ENCODE data around the gene MCF2L.

Gene MCF2L

DNA sequence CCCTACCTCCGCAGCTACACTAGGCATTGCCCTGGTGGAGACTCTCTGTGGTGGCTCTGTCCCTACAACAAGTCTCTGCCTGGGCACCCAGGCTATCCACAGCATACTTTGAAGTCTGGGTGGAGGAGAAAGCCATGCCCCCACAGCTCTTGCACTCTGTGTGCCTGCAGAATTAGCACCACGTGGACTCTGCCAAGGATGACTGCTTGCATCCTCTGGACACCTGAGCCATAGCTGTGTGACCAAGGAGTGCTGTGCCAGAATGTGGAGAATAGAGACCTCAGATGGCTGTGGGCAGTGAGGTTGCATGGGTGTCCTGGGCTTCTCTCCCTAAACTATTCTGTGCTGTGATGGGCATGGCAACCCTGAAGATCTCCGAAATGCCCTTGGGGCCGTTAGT is 21.2 kb upstream of the MCF2L start:
- in situ Hi-C loops (cut with HindIII; ENCODE audit: low sequenced_read_pairs): no loop called here

DNA sequence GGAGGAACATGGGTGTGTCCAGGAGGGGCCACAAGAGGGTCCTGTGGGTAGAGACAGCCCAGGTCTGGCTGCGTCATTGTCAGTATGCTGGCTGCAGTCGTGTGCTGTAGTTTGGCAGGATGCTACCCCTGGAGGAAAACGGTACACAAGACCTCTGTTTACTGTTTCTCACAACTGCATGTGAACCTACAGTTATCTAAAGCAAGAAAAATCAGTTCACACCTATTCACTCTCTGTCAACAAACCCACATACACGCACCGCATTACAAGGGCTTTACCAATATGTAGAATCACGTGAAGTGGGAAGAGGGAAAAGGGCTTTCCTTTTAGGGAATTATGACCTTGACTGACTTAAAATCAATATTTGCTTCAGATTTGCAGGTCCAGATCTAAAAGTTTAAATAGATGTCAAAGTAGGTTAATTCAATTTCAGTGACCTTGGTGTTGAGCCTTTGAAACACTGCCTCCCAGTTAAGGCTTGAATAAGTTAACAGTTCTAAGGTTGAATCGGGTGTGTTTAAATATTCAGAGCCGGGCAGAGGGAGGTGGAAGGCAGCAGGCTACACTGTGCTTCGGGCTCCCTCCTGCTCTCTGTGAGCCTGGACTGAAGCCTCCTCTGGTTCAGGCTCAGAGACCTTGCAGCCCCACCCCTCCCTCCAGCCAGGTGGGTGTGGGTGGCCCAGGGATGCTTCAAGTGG is 17.2 kb upstream of the MCF2L start:
- in situ Hi-C loops (cut with HindIII; ENCODE audit: low sequenced_read_pairs): no loop called here

GRCh38 chr13:112952759-112953551 is 16.1 kb upstream of the MCF2L start:
- in situ Hi-C loops (cut with HindIII; ENCODE audit: low sequenced_read_pairs): no loop called here

DNA sequence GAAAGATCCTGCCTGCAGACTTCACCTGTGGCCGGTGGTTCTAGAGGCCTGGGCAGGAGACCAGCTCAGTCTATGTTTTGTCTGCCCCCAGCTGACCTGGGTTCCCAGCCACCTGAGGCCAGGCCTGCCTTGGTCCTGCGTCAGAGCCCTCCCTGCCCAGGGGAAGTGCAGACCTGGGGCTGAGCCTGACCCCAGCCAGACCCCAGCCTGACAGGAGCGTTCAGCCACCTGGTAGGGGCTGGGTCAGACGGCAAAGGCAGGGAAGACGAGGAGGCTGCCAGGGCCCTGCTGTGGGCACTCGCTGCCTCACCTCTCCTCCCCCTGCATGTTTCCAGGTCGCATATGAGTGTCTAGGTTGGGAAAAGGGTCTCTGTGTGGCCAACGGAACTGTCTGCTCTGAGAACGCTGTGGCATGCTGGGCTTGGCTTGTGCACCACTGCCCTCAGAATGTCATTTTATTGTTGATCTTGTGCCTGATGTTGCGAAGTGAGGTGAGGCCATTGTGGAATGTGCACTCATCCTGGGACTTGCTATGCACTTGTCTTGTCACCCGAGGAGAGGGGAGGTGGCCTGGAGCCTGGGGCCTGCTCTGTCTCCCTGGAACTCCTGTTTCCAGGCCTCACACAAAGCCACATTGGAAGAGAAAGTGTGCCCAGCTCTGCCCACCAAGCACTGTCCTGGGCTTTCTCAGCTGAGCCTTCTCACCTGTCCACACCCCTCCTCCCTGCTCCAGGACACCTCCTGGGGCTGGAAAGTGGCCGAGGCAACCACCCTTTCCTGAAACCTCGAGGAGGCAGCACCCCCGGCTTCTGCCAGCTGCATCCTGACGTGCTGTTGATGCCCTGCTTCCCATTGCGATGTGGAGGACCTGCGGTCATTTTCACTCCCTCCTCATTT is 15.2 kb upstream of the MCF2L start:
- in situ Hi-C loops (cut with HindIII; ENCODE audit: low sequenced_read_pairs): no loop called here

- in situ Hi-C loops (cut with HindIII; ENCODE audit: low sequenced_read_pairs): no loop called here
Observed at GRCh38 chr13:112954488-112955270, 14.3 kb upstream of the MCF2L start.

DNA sequence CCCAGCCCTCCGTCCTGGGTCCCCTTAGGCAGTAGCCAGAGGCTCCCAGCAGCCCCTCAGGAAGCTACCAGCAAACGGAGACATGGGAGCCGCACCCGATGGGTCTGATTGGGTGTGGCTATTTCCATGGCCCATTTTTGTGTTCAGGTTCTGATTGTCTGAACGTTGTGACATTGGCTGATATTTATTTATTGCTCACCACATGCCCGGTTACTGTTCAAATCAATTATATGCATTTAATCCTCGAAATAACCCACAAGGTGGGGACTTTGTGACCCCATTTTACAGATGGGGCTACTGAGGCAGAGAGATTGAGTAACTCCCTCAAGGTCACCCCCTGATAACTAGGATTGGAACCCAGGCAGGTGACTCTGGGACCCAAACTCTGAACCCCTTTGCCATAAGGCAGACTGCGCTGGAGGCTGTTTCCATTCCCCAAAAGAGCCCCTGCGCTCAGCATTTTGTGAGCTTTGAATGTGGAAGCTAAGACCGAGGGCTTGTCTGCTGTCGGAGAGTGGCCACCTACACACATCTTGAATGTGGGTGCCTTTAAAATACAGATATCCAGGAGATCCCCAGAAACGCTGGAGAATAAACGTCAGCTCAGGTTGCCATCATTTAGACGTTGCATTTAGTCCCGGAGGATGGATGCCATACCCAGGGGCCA is 13.6 kb upstream of the MCF2L start:
- in situ Hi-C loops (cut with HindIII; ENCODE audit: low sequenced_read_pairs): no loop called here

DNA sequence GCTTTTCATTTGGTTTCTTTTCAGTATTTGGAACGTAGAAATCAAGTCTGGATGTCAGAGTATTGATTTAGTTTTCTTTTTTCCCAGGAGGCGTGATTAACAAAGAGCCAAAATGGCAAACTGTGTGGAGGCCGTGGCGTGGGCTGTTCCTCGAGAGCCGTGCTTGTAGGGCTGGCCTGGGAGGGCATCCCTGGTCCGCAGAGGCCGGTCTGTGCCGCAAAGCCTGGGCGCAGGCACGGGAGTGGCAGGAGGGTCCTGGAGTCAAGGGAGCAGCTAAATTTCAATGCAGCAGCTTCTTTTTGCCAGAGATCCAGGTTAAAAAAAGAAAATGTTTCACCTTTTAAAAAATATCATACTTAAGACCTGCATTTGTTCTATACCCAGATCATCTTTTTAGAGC is 13.1 kb upstream of the MCF2L start:
- in situ Hi-C loops (cut with HindIII; ENCODE audit: low sequenced_read_pairs): no loop called here

DNA sequence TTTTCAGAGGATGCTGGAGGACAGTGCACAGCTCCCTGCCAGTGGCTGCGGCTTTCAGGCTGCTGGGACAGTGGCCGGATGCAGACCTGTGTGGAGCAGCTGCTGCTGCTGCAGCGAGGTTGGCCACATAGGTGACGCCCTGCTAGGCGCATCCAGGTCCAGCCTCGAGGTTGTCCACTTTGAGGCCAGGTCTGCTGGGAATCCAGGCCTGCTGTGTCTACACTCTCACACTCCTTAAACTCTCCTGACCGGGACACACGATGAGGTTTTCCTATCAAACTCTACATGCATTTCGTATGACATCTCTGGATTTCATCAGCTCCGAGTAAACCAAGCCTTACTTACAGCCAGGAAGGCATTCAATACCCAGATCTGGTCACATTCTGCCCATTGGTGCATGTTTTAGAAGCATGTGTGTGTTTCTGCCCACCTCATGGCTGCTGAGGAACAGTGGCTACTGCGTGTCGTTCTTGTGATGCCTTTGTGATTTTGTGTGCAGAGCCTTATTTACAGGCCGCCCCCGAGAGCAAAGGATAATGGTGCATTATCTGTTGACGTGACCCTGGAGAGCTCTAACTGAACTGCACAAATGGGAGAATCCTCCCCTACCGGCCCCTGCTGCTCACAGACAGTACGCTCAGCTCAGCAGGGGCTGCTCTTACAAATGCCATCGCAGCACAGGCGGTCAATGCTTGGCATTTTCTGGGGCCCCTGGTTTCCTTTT is 12.3 kb upstream of the MCF2L start:
- in situ Hi-C loops (cut with HindIII; ENCODE audit: low sequenced_read_pairs): no loop called here

GRCh38 chr13:112957295-112957677 is 11.7 kb upstream of the MCF2L start:
- in situ Hi-C loops (cut with HindIII; ENCODE audit: low sequenced_read_pairs): no loop called here

DNA sequence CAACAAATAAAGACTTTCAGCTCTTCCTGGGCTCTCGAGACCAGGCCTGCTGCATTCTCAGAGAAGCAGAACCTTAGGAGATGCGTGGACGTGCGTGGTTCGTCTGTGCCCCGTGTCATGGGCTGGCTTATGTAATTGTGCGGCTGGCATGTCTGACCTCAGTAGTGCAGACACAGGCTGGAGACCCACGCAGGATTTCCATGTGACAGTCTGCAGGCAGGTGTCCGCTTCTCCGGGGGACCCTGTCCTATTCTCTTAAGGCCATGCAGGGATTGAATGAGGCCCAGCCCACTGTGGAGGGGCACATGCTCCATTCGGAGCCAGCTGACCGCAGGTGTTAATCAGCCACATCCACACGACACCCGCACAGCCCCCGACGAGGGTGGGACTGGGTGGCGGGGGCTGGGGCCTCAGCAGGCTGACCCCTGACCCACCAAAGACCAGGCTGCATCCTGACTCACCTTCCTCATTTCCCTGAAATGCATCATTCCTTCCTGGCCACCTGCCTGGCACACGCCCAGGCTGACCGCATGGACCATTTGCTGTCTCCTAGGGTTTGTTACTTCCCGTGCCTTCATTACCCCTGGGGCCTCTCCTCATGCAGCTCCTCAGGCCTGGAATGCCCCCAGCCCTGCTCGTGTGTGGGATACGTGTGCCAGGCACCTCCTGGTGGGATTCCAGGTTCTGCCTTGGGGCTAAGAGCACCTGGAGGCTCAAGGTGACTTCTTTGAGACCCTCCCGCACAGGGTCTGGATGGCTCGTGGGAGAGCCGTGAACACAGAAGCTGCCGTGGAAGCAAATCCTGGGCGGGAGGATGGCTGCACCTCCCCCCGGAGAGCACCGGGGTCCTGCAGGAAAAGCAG is 10.7 kb upstream of the MCF2L start:
- in situ Hi-C loops (cut with HindIII; ENCODE audit: low sequenced_read_pairs): no loop called here

DNA sequence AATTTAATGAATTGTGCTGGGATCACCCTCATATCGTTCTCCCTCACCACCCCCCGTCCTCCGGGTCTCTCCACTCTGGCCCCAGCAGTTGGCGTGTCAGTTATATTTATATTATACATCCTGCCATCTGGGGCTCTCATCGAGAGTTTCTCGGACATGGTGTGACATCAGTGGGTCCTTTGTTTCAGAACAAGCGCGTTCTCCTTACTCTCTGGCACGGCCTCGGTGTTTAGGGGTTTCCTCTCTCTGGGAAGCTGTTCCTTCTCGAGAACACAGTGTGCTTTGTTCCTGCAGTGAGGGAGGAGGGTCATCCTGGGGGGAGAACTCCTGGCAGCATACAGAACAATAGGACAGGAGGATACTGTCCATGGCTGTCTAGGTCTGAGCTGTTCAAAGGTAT is 9.8 kb upstream of the MCF2L start:
- in situ Hi-C loops (cut with HindIII; ENCODE audit: low sequenced_read_pairs): no loop called here

GRCh38 chr13:112959701-112960542 is 9.1 kb upstream of the MCF2L start:
- in situ Hi-C loops (cut with HindIII; ENCODE audit: low sequenced_read_pairs): loop anchor here (5.0 kb wide), 1 partner anchor 62 kb away; no protein-coding TSS in a partner anchor

- in situ Hi-C loops (cut with HindIII; ENCODE audit: low sequenced_read_pairs): loop anchor here (5.0 kb wide), 1 partner anchor 62 kb away; no protein-coding TSS in a partner anchor
Observed at GRCh38 chr13:112960706-112961105, 8.3 kb upstream of the MCF2L start.

- in situ Hi-C loops (cut with HindIII; ENCODE audit: low sequenced_read_pairs): loop anchor here (5.0 kb wide), 1 partner anchor 61 kb away; no protein-coding TSS in a partner anchor
Observed at GRCh38 chr13:112961457-112962369, 7.3 kb upstream of the MCF2L start.

- in situ Hi-C loops (cut with HindIII; ENCODE audit: low sequenced_read_pairs): loop anchor here (5.0 kb wide), 1 partner anchor 60 kb away; no protein-coding TSS in a partner anchor
Observed at GRCh38 chr13:112962396-112962795, 6.6 kb upstream of the MCF2L start.

DNA sequence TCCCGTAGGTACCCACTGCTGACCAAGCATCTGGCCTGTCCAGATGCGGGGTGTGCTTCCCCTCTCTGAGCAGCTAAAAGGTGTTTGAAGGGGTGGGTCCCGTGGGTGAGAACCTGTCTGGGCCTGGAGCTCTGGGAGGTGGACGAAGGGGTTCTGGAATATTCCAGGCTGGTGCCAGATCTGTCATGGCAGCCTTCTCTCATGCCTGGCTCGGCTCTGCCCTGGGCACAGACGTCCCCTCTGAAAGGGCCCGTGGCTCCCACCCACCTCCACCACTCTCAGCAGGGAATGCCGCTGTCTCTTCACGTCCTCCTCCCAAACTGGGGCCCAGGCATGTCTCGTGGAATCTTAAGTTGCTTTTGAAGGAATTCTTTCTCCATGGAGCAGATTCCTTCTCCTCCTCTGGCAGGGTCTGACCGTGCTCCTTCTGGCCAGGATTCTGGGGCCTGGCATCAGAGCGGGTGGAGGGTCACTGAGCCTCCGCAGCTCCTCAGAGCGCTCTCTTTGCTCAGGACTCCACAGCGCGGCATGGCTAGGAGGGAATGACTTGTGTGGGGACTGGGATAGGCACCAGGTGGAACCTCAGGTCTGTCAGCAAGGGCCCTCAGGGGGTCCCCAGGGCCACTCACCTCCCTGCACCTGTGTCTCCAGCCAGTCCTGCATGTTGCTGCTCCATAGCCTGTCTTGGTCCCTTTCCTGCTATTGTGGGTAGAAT is 5.9 kb upstream of the MCF2L start:
- in situ Hi-C loops (cut with HindIII; ENCODE audit: low sequenced_read_pairs): loop anchor here (5.0 kb wide), 1 partner anchor 59 kb away; no protein-coding TSS in a partner anchor

All from endothelial cell of hepatic sinusoid (primary cell).